GM03348 (cell line): ENCODE data around the gene CYTH1.

Experiments
- DNase-seq: peaks from one replicate; pipeline ENCODE4 v3.0.0; 2012; ENCODE audit warnings: low spot score

CYTH1 gene

GRCh38 chr17:78735832-78736525 is 46.1 kb downstream of the CYTH1 start:
- DNase-seq = peak; percentile 42

DNA sequence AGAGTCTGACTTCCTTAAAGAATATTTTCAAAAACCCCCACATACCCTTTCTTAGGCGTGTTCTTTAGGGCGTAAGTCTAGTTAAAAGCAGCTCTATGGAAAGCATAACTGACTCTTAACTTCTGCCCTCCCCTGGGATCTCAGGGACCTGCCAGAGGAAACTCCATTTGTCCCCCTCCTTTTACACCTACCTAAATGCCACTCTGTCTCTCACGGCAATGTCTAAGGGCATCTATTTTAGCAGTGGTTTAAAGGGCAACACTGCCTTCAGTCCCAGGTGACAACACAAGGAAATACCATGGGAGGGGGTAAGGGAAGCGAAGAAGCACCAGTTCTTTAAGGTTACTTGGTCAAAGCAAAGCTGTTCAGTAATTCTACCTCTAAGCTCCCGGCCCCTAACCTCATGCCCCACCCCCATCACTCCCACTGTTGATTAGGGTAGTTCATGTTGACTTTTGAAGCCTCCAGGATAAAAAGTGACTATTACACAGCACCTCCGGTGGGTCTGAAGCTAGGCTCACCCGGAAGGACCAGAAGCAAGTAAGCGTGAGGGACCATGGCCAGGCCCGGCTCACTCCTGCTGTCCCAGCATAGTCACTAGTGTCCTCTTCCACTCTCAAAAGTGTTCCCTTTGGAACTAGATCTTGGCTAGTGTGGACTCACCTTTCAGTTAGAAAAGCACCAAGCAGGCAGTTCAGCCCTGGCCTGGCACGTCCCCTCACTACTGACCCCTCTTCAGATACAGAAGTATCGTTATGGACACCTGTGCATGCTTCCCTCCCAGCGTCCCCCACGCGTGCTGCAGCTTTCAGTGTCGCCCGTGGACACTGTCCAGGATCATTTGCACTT is 47.1 kb downstream of the CYTH1 start:
- no peak for DNase-seq

GRCh38 chr17:78732354-78732753 is 49.7 kb downstream of the CYTH1 start:
- no peak for DNase-seq

GRCh38 chr17:78731904-78732303 is 50.2 kb downstream of the CYTH1 start:
- DNase-seq = no peak

DNA sequence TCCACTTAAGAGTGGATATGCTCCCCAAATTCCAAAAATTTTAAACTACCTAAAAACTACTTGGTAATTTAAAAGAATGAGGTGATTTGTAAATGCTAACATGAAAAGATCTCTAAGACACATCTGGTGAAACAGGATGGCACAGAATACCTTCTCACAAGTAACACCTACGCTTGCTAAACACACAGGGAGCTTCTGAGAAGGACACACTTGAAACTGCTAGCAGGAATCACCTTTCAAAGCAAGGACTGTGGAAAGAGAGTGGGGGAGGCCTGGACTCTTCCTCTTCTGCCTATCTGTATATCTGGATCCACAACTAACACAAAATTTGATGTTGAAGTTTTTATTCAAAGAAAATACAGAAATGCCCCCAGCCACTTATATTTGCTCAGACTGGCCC is 52.4 kb downstream of the CYTH1 start:
- DNase-seq = no peak

DNA sequence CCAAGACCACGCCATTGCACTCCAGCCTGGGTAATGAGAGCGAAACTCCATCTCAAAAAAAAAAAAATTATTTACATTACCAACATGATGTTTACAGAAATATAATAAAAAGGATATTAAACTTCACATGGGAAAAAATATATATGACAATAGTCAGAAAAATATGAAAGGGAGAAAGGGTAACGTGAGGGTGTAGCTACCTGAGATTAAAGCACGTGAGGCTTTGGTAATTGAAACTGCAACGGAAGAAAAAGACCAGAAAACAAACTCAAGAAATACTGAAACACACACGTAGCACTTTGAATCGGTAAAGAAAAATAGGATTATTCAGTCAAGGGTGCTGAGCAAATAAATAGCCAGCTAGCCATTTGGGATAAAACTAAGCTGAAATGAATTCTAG is 53.6 kb downstream of the CYTH1 start:
- no peak for DNase-seq

DNA sequence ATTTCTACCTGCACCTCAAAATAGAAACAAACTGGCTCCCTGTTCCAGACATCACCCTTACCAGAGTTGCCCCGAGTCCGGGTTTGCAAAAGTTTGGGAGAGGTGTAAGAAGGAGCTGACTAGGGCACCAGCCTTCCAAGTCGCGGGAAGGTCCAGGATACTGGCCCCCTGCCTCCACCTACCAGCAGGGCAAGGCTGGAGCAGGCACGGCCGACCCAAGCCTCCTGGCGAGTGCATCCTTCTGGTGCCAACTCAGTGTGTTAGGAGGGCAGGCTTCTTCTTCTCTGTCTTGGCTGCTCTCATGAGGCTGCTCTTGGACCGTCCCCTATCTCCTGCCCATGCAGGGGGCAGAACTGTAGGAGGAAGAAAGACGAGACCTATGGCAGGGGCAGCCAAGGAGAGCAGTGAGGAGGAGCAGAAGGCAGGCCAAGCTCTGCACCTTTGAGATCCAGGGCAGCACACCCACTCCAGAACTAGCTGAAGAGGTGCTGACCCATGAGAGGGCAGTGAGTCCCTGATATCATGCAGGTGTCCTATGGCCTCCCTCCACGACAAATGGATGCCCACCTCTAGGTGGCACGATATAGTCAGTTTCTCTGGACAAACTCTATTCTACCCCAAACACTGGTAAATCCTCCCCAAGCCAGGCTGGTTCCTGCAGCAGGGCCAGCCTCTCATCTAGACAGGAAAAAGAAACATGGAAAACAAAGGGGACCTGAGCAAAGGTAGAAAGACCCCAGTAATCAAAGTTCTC is 54.4 kb downstream of the CYTH1 start:
- no peak for DNase-seq

- no peak for DNase-seq
Observed at GRCh38 chr17:78727057-78727456, 55.0 kb downstream of the CYTH1 start.

DNA sequence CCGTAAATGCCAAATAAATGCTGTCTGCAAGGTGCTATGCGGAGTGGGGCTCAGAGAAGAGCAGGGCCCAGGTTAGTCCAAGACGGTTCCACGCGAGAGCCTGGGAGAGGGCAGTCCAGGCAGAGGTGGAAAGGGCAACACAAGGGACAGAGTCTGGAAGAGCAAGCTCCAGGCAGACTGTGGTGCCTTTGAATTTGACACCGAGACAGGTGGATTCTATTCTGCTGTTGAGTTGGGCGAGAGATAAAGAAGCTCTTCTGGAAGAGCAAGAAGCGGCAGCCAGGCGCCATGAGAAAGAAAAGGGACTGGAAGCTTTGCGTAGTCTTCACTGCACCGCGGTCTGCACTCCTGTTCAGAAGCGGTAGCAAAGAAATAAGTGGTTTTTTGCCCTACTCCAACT is 55.6 kb downstream of the CYTH1 start:
- DNase-seq = no peak

DNA sequence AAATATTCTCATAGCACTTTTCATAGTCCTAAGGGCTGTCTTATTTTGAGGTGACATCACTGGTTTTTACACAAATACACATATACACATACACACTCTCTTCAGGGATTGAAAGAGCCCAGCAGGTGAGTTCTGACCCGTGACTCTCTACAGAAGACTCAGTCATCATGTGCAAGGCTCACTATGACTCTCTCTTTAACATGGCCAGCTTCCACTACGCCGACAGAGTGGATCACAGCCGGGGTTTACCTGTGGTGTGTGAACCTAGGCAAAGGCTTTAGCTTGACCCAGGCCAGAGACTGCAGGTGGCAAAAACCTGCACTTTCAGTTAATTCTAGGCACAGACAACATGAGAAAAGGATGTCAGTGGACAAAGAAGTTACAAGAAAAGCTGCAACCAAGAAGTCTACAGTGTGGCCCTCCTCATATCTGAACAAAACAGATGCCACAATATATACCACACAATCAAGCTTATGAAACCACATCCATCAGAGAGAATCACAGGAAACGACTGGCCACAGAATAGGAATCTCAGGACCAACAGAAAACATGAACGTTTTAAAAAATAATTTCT is 56.5 kb downstream of the CYTH1 start:
- DNase-seq = no peak

- DNase-seq = no peak
Observed at GRCh38 chr17:78724999-78725398, 57.1 kb downstream of the CYTH1 start.

- peak; percentile 32 for DNase-seq
Observed at GRCh38 chr17:78724544-78724943, 57.5 kb downstream of the CYTH1 start.

DNA sequence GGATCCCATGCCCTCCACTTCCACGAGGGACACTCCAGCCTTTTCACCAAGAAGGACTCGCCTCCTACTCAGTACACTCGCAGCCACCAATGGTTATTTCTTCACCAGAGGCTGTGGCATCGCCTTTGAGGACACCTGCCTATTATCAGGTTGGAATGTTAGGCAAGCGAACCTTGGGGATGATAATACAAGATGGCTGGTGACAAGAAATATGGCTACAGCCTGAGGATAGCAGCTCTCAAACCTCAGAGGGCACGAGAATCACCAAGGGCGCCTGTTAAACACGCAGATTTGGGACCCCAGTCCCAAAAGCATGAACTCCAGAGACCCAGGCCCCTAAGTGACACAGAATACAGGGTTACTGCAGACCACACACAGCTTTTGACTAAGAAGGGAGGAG is 58.1 kb downstream of the CYTH1 start:
- no peak for DNase-seq

DNA sequence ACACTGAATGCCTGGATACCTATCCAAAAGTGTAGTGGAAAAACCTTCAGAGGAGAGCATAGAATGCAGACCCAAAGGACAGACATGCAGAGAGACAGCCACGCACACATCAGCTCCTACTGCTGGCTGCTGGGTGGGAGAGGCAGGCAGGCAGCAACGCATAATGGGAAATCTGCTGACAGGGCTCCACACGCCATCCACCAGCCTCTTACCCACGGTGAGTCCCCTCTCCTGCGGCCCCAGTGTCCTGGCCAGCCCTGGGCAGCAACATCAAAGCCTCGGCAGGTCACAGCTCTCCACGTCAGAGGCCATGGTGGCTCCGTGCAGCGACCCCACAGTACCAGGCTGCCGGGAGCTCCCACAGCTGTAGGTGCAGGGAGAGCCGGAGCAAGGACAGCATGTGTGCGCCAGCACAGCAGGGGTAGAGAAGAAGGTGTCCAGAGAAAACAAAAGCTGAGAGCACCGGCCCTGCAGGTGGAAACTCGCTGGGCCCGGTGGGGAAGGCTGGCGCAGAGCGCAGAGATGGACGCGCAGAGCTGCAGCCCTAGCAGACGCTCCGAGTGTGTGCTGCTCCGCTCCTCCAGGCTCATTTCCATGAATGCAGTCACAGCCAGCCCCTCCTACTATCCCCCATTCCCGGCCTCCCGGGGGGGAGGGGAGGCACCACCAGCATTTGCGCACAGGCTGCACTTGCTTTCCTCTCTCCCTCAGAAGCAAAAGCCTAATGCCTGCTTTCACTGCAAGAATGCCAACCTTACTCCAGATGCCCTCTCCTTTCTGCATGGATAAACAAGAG is 58.9 kb downstream of the CYTH1 start:
- DNase-seq = peak; percentile 43

GRCh38 chr17:78722246-78722761 is 59.8 kb downstream of the CYTH1 start:
- peak; percentile 39 for DNase-seq

- no peak for DNase-seq
Observed at GRCh38 chr17:78719630-78720298, 62.3 kb downstream of the CYTH1 start.

DNA sequence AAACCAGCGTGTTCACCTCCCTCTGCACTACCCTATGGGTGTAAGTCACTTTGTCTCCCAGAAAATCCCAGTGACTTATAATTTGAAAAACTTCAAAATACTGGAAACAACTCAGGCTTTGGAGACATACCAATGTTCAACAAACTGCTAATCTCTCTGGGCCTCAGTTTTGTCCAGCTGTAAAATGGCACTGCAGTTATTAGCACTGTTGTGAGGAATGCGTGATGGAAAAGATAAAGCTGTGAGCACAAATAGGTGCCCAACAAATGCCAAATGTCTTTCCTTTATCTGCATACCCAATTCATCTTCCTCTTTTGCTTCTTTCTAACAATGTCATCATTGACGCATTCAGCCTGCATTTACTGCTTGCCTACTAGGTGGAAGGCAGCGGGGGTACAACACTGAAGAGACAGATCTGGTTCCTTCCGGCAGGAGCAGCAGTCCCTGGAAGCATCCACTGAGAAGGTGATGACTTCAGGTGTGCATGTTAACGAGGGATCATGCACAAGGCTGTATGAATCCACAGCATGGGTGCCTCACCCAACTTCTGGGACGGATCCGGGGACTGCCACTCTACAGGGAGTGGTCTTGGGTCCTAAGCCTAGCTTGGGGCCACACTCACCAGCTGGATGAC is 63.4 kb downstream of the CYTH1 start:
- no peak for DNase-seq

- peak; percentile 68 for DNase-seq
Observed at GRCh38 chr17:78717431-78717980, 64.6 kb downstream of the CYTH1 start.

DNA sequence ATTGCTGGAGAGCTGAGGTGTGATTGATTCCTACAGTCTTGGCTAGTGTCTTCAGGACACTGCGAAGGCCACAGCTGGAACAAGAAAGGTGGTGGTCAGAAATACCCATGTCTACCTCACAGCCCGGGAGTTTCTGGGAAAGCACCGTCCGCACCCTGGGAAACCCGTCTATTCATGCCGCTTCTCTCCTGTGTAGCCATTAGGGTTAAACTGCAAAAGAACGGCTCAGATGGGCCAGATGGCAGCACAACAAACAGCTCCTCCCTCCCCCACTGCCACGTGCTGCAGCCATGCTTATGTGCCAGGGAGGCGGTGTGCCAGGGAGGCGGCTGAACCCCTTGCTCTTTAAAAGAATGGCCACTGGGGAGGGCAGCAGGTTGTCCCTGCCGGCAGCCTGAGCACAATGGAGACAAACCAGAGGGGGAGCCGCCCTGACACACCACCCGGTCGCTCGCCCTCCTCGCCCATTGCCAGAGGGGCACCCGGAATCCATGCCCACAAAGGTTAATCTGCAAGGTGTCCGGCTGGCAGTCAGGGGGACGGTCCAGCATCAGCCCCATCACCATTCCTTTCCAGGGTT is 65.2 kb downstream of the CYTH1 start:
- peak; percentile 80 for DNase-seq

- DNase-seq = no peak
Observed at GRCh38 chr17:78716292-78716691, 65.8 kb downstream of the CYTH1 start.
